SU-DHL-6 (cell line): Measurements from ENCODE around the gene TMEM250.

Experiments used
- EZH2phosphoT487 ChIP-seq: fragments of 200-600 bp; sonication (generic), shearing (Covaris generic); conservative IDR thresholded peaks from 2 replicates; pipeline ENCODE4 v1.6.1; 2018; ENCODE audit warnings: mild to moderate bottlenecking, antibody characterized with exemption, low read length, moderate library complexity, mixed read lengths
- TF ChIP-seq, protein P1 (sequence below): fragments of 200-600 bp; sonication (generic); IDR thresholded peaks from one replicate; pipeline ENCODE4 v1.5.1; 2017; ENCODE audit warnings: antibody characterized with exemption, mild to moderate bottlenecking, low read length, moderate library complexity; ENCODE audit not compliant: insufficient read depth, poor library complexity, severe bottlenecking

DNA sequence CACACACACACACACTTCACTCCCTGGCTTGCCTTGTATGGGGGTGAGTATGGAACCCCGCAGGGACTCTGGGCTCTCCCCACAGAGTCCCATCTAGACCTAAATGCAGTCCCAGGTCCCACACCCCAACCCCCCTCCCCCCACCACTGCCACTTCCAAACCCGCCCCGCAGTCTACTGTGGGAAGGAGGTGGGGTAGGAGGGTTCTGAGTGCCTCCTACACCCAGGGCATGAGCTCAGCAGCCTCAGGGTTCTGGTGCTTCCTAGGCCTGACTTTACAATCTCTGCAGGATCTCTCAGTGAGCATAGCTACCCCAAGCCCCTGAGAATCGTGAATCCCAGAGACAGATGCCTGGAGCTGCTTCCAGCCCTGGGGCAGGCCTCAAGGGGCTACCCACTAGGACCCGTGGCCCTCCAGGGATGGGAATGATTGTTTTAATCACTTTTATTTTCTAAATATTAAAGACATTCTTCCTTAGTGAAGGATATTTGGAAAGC is 22.1 kb downstream of the TMEM250 start:
- TF ChIP-seq, protein P1, sequence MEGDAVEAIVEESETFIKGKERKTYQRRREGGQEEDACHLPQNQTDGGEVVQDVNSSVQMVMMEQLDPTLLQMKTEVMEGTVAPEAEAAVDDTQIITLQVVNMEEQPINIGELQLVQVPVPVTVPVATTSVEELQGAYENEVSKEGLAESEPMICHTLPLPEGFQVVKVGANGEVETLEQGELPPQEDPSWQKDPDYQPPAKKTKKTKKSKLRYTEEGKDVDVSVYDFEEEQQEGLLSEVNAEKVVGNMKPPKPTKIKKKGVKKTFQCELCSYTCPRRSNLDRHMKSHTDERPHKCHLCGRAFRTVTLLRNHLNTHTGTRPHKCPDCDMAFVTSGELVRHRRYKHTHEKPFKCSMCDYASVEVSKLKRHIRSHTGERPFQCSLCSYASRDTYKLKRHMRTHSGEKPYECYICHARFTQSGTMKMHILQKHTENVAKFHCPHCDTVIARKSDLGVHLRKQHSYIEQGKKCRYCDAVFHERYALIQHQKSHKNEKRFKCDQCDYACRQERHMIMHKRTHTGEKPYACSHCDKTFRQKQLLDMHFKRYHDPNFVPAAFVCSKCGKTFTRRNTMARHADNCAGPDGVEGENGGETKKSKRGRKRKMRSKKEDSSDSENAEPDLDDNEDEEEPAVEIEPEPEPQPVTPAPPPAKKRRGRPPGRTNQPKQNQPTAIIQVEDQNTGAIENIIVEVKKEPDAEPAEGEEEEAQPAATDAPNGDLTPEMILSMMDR = no peak
- TF ChIP-seq EZH2phosphoT487 = no peak
